HepG2 (cell line): Measurements from ENCODE around the gene PPP1R1B. TPM values are rescaled to one million over a fixed set of nuclear protein-coding genes. Genes with fewer than 3 reads are reported as not detected.

ENCODE experiments used
- CEBPZ ChIP-seq: IDR thresholded peaks from 2 replicates; pipeline ENCODE4 v1.6.1; 2012; ENCODE audit warnings: low read length, improper control_type of control experiment
- CSRNP1 ChIP-seq: sonication (generic); formaldehyde crosslinking; IDR thresholded peaks from 2 replicates; pipeline ENCODE4 v1.8.1; 2023; ENCODE audit warnings: mild to moderate bottlenecking, missing genetic modification reagents
- ISX ChIP-seq: sonication (generic); formaldehyde crosslinking; conservative IDR thresholded peaks from 2 replicates; pipeline ENCODE4 v1.5.0; 2020; ENCODE audit warnings: missing genetic modification reagents
- JUNB ChIP-seq: sonication (generic); formaldehyde crosslinking; IDR thresholded peaks from 2 replicates; pipeline ENCODE4 v1.8.0; 2022; ENCODE audit warnings: missing genetic modification reagents, mild to moderate bottlenecking, borderline replicate concordance
- KDM2A ChIP-seq: sonication (generic); formaldehyde crosslinking; IDR thresholded peaks from 2 replicates; pipeline ENCODE4 v1.4.0; 2020; ENCODE audit warnings: low read depth, missing genetic modification reagents, borderline replicate concordance
- MAFK ChIP-seq, 2 experiments: IDR thresholded peaks in 1 of 2; conservative IDR thresholded peaks in 1 of 2; 2 replicates each; pipeline ENCODE4 v1.6.1; 2011; ENCODE audit warnings: improper control_type of control experiment in 2 of 2, low read length in 2 of 2
- SCMH1 ChIP-seq: sonication (generic); formaldehyde crosslinking; IDR thresholded peaks from 2 replicates; pipeline ENCODE4 v1.9.0; 2021; ENCODE audit warnings: missing genetic modification reagents, mild to moderate bottlenecking, borderline replicate concordance
- TBX2 ChIP-seq: sonication (generic); formaldehyde crosslinking; IDR thresholded peaks from 2 replicates; pipeline ENCODE4 v1.5.0; 2020; ENCODE audit warnings: missing genetic modification reagents, mild to moderate bottlenecking, borderline replicate concordance
- TRIM22 ChIP-seq: fragments of 450-650 bp; IDR thresholded peaks from 2 replicates; pipeline ENCODE4 v1.6.1; 2017
- ZBTB3 ChIP-seq: sonication (generic); formaldehyde crosslinking; IDR thresholded peaks from 2 replicates; pipeline ENCODE4 v1.4.0; 2020; ENCODE audit warnings: low read depth, mild to moderate bottlenecking, moderate library complexity, missing genetic modification reagents, borderline replicate concordance
- ZBTB7B ChIP-seq: sonication (generic); formaldehyde crosslinking; IDR thresholded peaks from 2 replicates; pipeline ENCODE4 v1.4.0; 2020; ENCODE audit warnings: missing genetic modification reagents
- ZKSCAN1 ChIP-seq: fragments of 150-350 bp; IDR thresholded peaks from 2 replicates; pipeline ENCODE4 v1.6.1; 2014; ENCODE audit warnings: low read length
- ZNF256 ChIP-seq: sonication (generic); formaldehyde crosslinking; conservative IDR thresholded peaks from 2 replicates; pipeline ENCODE4 v1.4.0; 2020; ENCODE audit warnings: missing genetic modification reagents
- ZNF263 ChIP-seq: sonication (generic); formaldehyde crosslinking; IDR thresholded peaks from 2 replicates; pipeline ENCODE4 v1.4.0; 2020; ENCODE audit warnings: missing genetic modification reagents
- ZNF441 ChIP-seq: sonication (generic); formaldehyde crosslinking; IDR thresholded peaks from 2 replicates; pipeline ENCODE4 v1.7.0; 2021; ENCODE audit warnings: missing genetic modification reagents, borderline replicate concordance
- ZNF503 ChIP-seq: sonication (generic); formaldehyde crosslinking; IDR thresholded peaks from 2 replicates; pipeline ENCODE4 v1.4.0; 2020; ENCODE audit warnings: missing genetic modification reagents
- ZNF550 ChIP-seq: sonication (generic); formaldehyde crosslinking; IDR thresholded peaks from 2 replicates; pipeline ENCODE4 v1.4.0; 2020; ENCODE audit warnings: mild to moderate bottlenecking, missing genetic modification reagents, borderline replicate concordance
- ZNF572 ChIP-seq: sonication (generic); formaldehyde crosslinking; IDR thresholded peaks from 2 replicates; pipeline ENCODE4 v1.5.1; 2020; ENCODE audit warnings: mild to moderate bottlenecking, missing genetic modification reagents
- ZNF672 ChIP-seq: sonication (generic); formaldehyde crosslinking; IDR thresholded peaks from 2 replicates; pipeline ENCODE4 v1.8.1; 2022; ENCODE audit warnings: missing genetic modification reagents
- ZSCAN20 ChIP-seq: sonication (generic); formaldehyde crosslinking; IDR thresholded peaks from 2 replicates; pipeline ENCODE4 v1.4.0; 2020; ENCODE audit warnings: missing genetic modification reagents, mild to moderate bottlenecking, borderline replicate concordance
- ZSCAN21 ChIP-seq: sonication (generic); formaldehyde crosslinking; IDR thresholded peaks from 2 replicates; pipeline ENCODE4 v1.8.0; 2022; ENCODE audit warnings: mild to moderate bottlenecking, missing genetic modification reagents, moderate library complexity, borderline replicate concordance
- polyA plus RNA-seq, 8 experiments: library from polyadenylated mRNA; depleted of rRNA in 3 of 8; stranded (reverse) in 7 of 8; unstranded in 1 of 8; fragments of >200 nt; fragmentation: Illumina TruSeq in 4 of 8; extraction: Trizol in 4 of 8; gene quantifications; 2 replicates each; pipeline versions ENCODE4 v1.2.1 to v1.2.3, GENCODE V29; 2011 to 2016; ENCODE audit warnings: low read depth in 4 of 8, missing spikeins in 1 of 8, mixed read lengths in 1 of 8; ENCODE audit not compliant: insufficient read depth in 1 of 8
- total RNA-seq, 5 experiments: library from RNA; depleted of rRNA; stranded (reverse); fragments of >200 nt; fragmentation: Illumina TruSeq; extraction: Trizol; gene quantifications; 2 replicates each; pipeline ENCODE4 v1.2.3, GENCODE V29; 2016; ENCODE audit warnings: low read depth in 1 of 5

PPP1R1B gene
- total and polyA plus RNA-seq, 2 of the 13 experiments (the other 11 are each of a cell fraction or from before 2014, with no cell fraction given) = 0.08 TPM; not detected in 1

- TF ChIP-seq CSRNP1 (CRISPR knock-in tag) (no peak), ZNF256 (CRISPR knock-in tag) (no peak), JUNB (CRISPR knock-in tag) (no peak), ZNF441 (CRISPR knock-in tag) (no peak), ZSCAN21 (CRISPR knock-in tag) (peak; percentile 91), ZKSCAN1 (no peak), SCMH1 (no peak), ZSCAN20 (CRISPR knock-in tag) (no peak), MAFK (conservative IDR thresholded peaks at IDR 0.05 in 1 of 2, IDR thresholded peaks at IDR 0.05 in 1 of 2; ENCODE audit: low read length in 2 of 2) (no peak), KDM2A (CRISPR knock-in tag) (peak; percentile 76; the same call in 1 of the 2 replicates), ZNF550 (peak; percentile 68; the same call in 1 of the 2 replicates), ZBTB3 (CRISPR knock-in tag) (no peak), ZBTB7B (CRISPR knock-in tag) (peak; percentile 88), TRIM22 (no peak), ZNF503 (CRISPR knock-in tag) (no peak), CEBPZ (no peak), TBX2 (peak; percentile 76; the same call in 1 of the 2 replicates), ZNF572 (CRISPR knock-in tag) (peak; percentile 22; the same call in 1 of the 2 replicates), ZNF263 (CRISPR knock-in tag) (0 out of 2 replicates have a peak, but pooled peaks have one; percentile 61), ISX (CRISPR knock-in tag) (no peak), ZNF672 (CRISPR knock-in tag) (no peak)
Observed at GRCh38 chr17:39671651-39672521, 45.1 kb downstream of the PPP1R1B start (continued).
